Ovary (tissue), 3 donors: Measurements from ENCODE around the gene AP5B1.

Source experiments
- CTCF ChIP-seq, 3 donors: fragments of 450-650 bp in 2 of 3; fragments of 200-600 bp in 1 of 3; IDR thresholded peaks; one replicate each; pipeline versions ENCODE4 v1.5.1 to v1.8.0; 2016 to 2022; ENCODE audit warnings: antibody characterized with exemption in 3 of 3, mild to moderate bottlenecking in 1 of 3
- EP300 ChIP-seq: sonication (generic); formaldehyde crosslinking; IDR thresholded peaks from one replicate; pipeline ENCODE4 v1.6.1; 2017; ENCODE audit warnings: antibody characterized with exemption
- POLR2A ChIP-seq: fragments of 450-650 bp; IDR thresholded peaks from one replicate; pipeline ENCODE4 v1.6.1; 2017; ENCODE audit warnings: antibody characterized with exemption, mild to moderate bottlenecking, moderate library complexity
- donor health status: DM: no; HTN: no; CAD: no.

GRCh38 chr11:65787649-65788622, 7.2 kb upstream of the AP5B1 start:
- no peak for TF ChIP-seq CTCF (IDR thresholded peaks at IDR 0.05)
- TF ChIP-seq EP300 = no peak
- TF ChIP-seq POLR2A = no peak
